Naive thymus-derived CD8-positive, alpha-beta T cell (primary cell): ENCODE measurements around the gene TGFBR3L. TPM values are rescaled to one million over a fixed set of nuclear protein-coding genes. Genes with fewer than 3 reads are reported as not detected.

ENCODE experiments used
- ATAC-seq, 2 donors: fragments of 150-1000 bp; cut with Tn5 transposase in 1 of 2; sonication (Bioruptor Pico), chemical (Tn5 transposase) in 1 of 2; 1 replicate in 1 of 2; 2 replicates in 1 of 2; pipeline ENCODE4 v1.10.0; 2021; ENCODE audit warnings: mild to moderate bottlenecking in 2 of 2, moderate library complexity in 2 of 2
- POLR2A ChIA-PET: fragments of 350-600 bp; sonication (Branson Sonifier 250); formaldehyde crosslinking; loops from one replicate; lab custom pipeline; 2021; ENCODE audit warnings: antibody characterized with exemption; lab: Charles Lee
- DNase-seq, 10 donors: peaks; one replicate each; pipeline versions ENCODE4 v3.0.0 to v3.0.0-alpha.2; 2020 to 2022
- H3K27ac Mint-ChIP-seq, 10 donors: one replicate each; pipeline ENCODE4 v1.8.0; 2020 to 2022; ENCODE audit warnings: mild to moderate bottlenecking in 10 of 10, mixed read lengths in 10 of 10, moderate library complexity in 4 of 10, inconsistent platforms in 1 of 10
- H3K27me3 Mint-ChIP-seq, 5 donors: one replicate each; pipeline ENCODE4 v1.8.0; 2021 to 2022; ENCODE audit warnings: mixed read lengths in 5 of 5
- H3K36me3 Mint-ChIP-seq, 3 donors: one replicate each; pipeline ENCODE4 v1.8.0; 2020 to 2022; ENCODE audit warnings: mixed read lengths in 3 of 3, mild to moderate bottlenecking in 2 of 3, inconsistent platforms in 1 of 3
- H3K4me1 Mint-ChIP-seq, 4 donors: one replicate each; pipeline ENCODE4 v1.8.0; 2021 to 2022; ENCODE audit warnings: mixed read lengths in 4 of 4
- H3K4me3 Mint-ChIP-seq, 10 donors: one replicate each; pipeline ENCODE4 v1.8.0; 2020 to 2022; ENCODE audit warnings: mild to moderate bottlenecking in 10 of 10, mixed read lengths in 10 of 10, moderate library complexity in 6 of 10, inconsistent platforms in 1 of 10
- H3K9me3 Mint-ChIP-seq, 9 donors: one replicate each; pipeline ENCODE4 v1.8.0; 2020 to 2022; ENCODE audit warnings: mixed read lengths in 9 of 9, mild to moderate bottlenecking in 3 of 9, inconsistent platforms in 1 of 9, moderate library complexity in 1 of 9
- polyA plus RNA-seq, 3 donors: library from polyadenylated mRNA; unstranded; fragments of 300-500 nt; fragmentation: Illumina TruSeq; gene quantifications; one replicate each; pipeline ENCODE4 v1.2.3, GENCODE V29; 2021
- total RNA-seq, 8 experiments: library from RNA in 2 of 8; stranded (reverse) in 2 of 8; gene quantifications; one replicate each; pipeline ENCODE4 v1.2.3 and lab custom pipeline; 2021 to 2026

The TGFBR3L gene
- under 1 TPM; 0.41 to 0.57 TPM for total RNA-seq
- under 1 TPM in 1 of 3 donors, not detected in 2; 0.60 TPM for polyA plus RNA-seq
- total RNA-seq (lab: John Stamatoyannopoulos, UW) = 0.29 to 2.1 (median 1.1) reads per million in 6 experiments

- ATAC-seq (no peak), DNase-seq (no peak)
- Mint-ChIP-seq H3K9me3 (no peaks in the 10 kb centered on the region), H3K36me3 (peaks cover 0 to 30% (median 12%) of the 10 kb centered on the region in 3 donors), H3K27me3 (peaks cover 10 to 34% (median 13%) of the 10 kb centered on the region in 5 donors), H3K4me3 (peak within 1 kb of the TSS; percentile 14 to 77 (median 62)), H3K27ac (peak within 1 kb of the TSS in 3 of 10 donors; percentile 38 to 57 (median 51)), H3K4me1 (peaks cover 8 to 23% (median 20%) of the 10 kb centered on the region in 4 donors)
- POLR2A ChIA-PET = no interaction called here
Measured at GRCh38 chr19:7914598-7915045, at the start of gene TGFBR3L. TGFBR3L (plus strand) TSS chr19:7914830.

- peak overlapping the region in 4 of 10 donors; percentile 24 to 80 (median 50) for H3K27ac Mint-ChIP-seq
Measured at GRCh38 chr19:7865262-7865911, 49.2 kb upstream of the TGFBR3L start.

GRCh38 chr19:7866399-7867091 lies 48.1 kb upstream of the TGFBR3L start:
- no peaks in the 10 kb centered on the region for H3K9me3 Mint-ChIP-seq
- peak overlapping the region in 2 of 10 donors; percentile 10 to 87 for H3K4me3 Mint-ChIP-seq
- H3K27me3 Mint-ChIP-seq = peaks cover 0 to 10% (median 8%) of the 10 kb centered on the region in 5 donors
- H3K4me1 Mint-ChIP-seq = peaks cover 22 to 41% (median 36%) of the 10 kb centered on the region in 4 donors
- H3K36me3 Mint-ChIP-seq = peaks cover 0 to 2% (median 1%) of the 10 kb centered on the region in 3 donors
- peak in 1 of 10 donors; percentile 63 for DNase-seq
- H3K27ac Mint-ChIP-seq = no peak overlapping the region
- ATAC-seq = no peak
- POLR2A ChIA-PET = interaction anchor here (0.8 kb wide), 1 partner anchor 37 kb away, joined by 3 read pairs; the partner anchor contains the start of gene MAP2K7

More at GRCh38 chr19:7865262-7865911, 49.2 kb upstream of the TGFBR3L start:
- H3K9me3 Mint-ChIP-seq = no peaks in the 10 kb centered on the region
- ATAC-seq (no peak), DNase-seq (no peak)
- POLR2A ChIA-PET = interaction anchor here (0.8 kb wide), 1 partner anchor 38 kb away, joined by 3 read pairs; the partner anchor contains the start of gene MAP2K7
- peak overlapping the region in 5 of 10 donors; percentile 10 to 59 (median 31) for H3K4me3 Mint-ChIP-seq
- H3K36me3 Mint-ChIP-seq = no peaks in the 10 kb centered on the region
- peaks cover 15 to 34% (median 31%) of the 10 kb centered on the region in 4 donors for H3K4me1 Mint-ChIP-seq
- H3K27me3 Mint-ChIP-seq = peaks cover 0 to 13% (median 0%) of the 10 kb centered on the region in 5 donors

GRCh38 chr19:7867092-7867844 lies 47.4 kb upstream of the TGFBR3L start:
- Mint-ChIP-seq H3K4me1 (peaks cover 28 to 48% (median 40%) of the 10 kb centered on the region in 4 donors), H3K9me3 (no peaks in the 10 kb centered on the region), H3K27ac (peak overlapping the region in 1 of 10 donors; percentile 29), H3K4me3 (peak overlapping the region in 7 of 10 donors; percentile 9 to 87 (median 24)), H3K36me3 (peaks cover 0 to 2% (median 1%) of the 10 kb centered on the region in 3 donors), H3K27me3 (peaks cover 0 to 16% (median 11%) of the 10 kb centered on the region in 5 donors)
- ATAC-seq (no peak), DNase-seq (no peak)
- POLR2A ChIA-PET = interaction anchor here (2.6 kb wide), 1 partner anchor 37 kb away, joined by 17 read pairs; the partner anchor contains the start of gene MAP2K7

- peak overlapping the region; percentile 36 to 87 (median 82) for H3K4me3 Mint-ChIP-seq
Measured at GRCh38 chr19:7868326-7868670, 46.3 kb upstream of the TGFBR3L start.

GRCh38 chr19:7868671-7869452 lies 45.8 kb upstream of the TGFBR3L start:
- Mint-ChIP-seq H3K4me1 (peaks cover 30 to 60% (median 46%) of the 10 kb centered on the region in 4 donors), H3K27ac (peak overlapping the region in 9 of 10 donors; percentile 48 to 93 (median 85)), H3K4me3 (peak overlapping the region; percentile 73 to 91 (median 83)), H3K36me3 (peaks cover 0 to 2% (median 1%) of the 10 kb centered on the region in 3 donors), H3K27me3 (peaks cover 0 to 26% (median 13%) of the 10 kb centered on the region in 5 donors), H3K9me3 (no peaks in the 10 kb centered on the region)
- ATAC-seq (peak; percentile 77 to 79), DNase-seq (peak in 9 of 10 donors; percentile 76 to 94 (median 89))
- POLR2A ChIA-PET = interaction anchor here (0.6 to 2.6 kb wide), 17 partner anchors 8 to 520 kb away, joined by 3 to 29 read pairs (median 5); partner anchors contain the start of genes ARHGEF18, EVI5L, MAP2K7 and SNAPC2

More at GRCh38 chr19:7868326-7868670, 46.3 kb upstream of the TGFBR3L start:
- H3K9me3 Mint-ChIP-seq = no peaks in the 10 kb centered on the region
- H3K27ac Mint-ChIP-seq = peak overlapping the region in 5 of 10 donors; percentile 7 to 92 (median 80)
- ATAC-seq (no peak), DNase-seq (peak in 3 of 10 donors; percentile 25 to 66 (median 34))
- H3K27me3 Mint-ChIP-seq = peaks cover 0 to 22% (median 13%) of the 10 kb centered on the region in 5 donors
- peaks cover 0 to 2% (median 1%) of the 10 kb centered on the region in 3 donors for H3K36me3 Mint-ChIP-seq
- H3K4me1 Mint-ChIP-seq = peaks cover 30 to 55% (median 44%) of the 10 kb centered on the region in 4 donors
- POLR2A ChIA-PET = interaction anchor here (0.5 to 2.6 kb wide), 11 partner anchors 7 to 1226 kb away, joined by 3 to 29 read pairs (median 5); partner anchors contain the start of genes EVI5L, MAP2K7, SNAPC2 and TIMM44

- Mint-ChIP-seq H3K4me3 (peak overlapping the region; percentile 54 to 91 (median 80)), H3K27ac (peak overlapping the region in 6 of 10 donors; percentile 65 to 85 (median 81)), H3K27me3 (peaks cover 0 to 26% (median 13%) of the 10 kb centered on the region in 5 donors), H3K4me1 (peaks cover 30 to 59% (median 45%) of the 10 kb centered on the region in 4 donors), H3K36me3 (peaks cover 0 to 2% (median 1%) of the 10 kb centered on the region in 3 donors), H3K9me3 (no peaks in the 10 kb centered on the region)
- DNase-seq = peak; percentile 74 to 99 (median 86)
- POLR2A ChIA-PET = interaction anchor here (0.6 to 2.6 kb wide), 15 partner anchors 9 to 521 kb away, joined by 3 to 29 read pairs (median 5); partner anchors contain the start of genes ARHGEF18, EVI5L, MAP2K7 and SNAPC2
- ATAC-seq = peak; percentile 59 to 67
Measured at GRCh38 chr19:7869453-7869909, 45.1 kb upstream of the TGFBR3L start.

GRCh38 chr19:7869910-7870511 lies 44.6 kb upstream of the TGFBR3L start:
- Mint-ChIP-seq H3K4me1 (peaks cover 28 to 58% (median 46%) of the 10 kb centered on the region in 4 donors), H3K27me3 (peaks cover 0 to 26% (median 15%) of the 10 kb centered on the region in 5 donors), H3K9me3 (no peaks in the 10 kb centered on the region), H3K4me3 (peak overlapping the region; percentile 69 to 87 (median 76)), H3K27ac (peak overlapping the region in 7 of 10 donors; percentile 63 to 91 (median 80)), H3K36me3 (peaks cover 0 to 2% (median 1%) of the 10 kb centered on the region in 3 donors)
- POLR2A ChIA-PET = interaction anchor here (0.9 to 2.6 kb wide), 13 partner anchors 9 to 521 kb away, joined by 3 to 29 read pairs (median 6); partner anchors contain the start of genes ARHGEF18, EVI5L, MAP2K7 and SNAPC2
- peak; percentile 15 to 20 for ATAC-seq
- DNase-seq = peak in 8 of 10 donors; percentile 64 to 86 (median 72)

GRCh38 chr19:7870571-7871436 lies 43.8 kb upstream of the TGFBR3L start:
- POLR2A ChIA-PET = interaction anchor here (0.7 kb wide), 2 partner anchors 9 to 45 kb away, joined by 5 to 6 read pairs; no protein-coding TSS in a partner anchor
- peaks cover 0 to 24% (median 12%) of the 10 kb centered on the region in 5 donors for H3K27me3 Mint-ChIP-seq
- ATAC-seq (no peak), DNase-seq (peak in 8 of 10 donors; percentile 54 to 82 (median 61))
- peak overlapping the region in 5 of 10 donors; percentile 35 to 91 (median 57) for H3K27ac Mint-ChIP-seq
- peaks cover 0 to 2% (median 1%) of the 10 kb centered on the region in 3 donors for H3K36me3 Mint-ChIP-seq
- peaks cover 23 to 52% (median 42%) of the 10 kb centered on the region in 4 donors for H3K4me1 Mint-ChIP-seq
- peak overlapping the region in 9 of 10 donors; percentile 50 to 87 (median 73) for H3K4me3 Mint-ChIP-seq
- H3K9me3 Mint-ChIP-seq = no peaks in the 10 kb centered on the region
